WI38 (cell line): ENCODE data around the gene CUL4B.
A peak's percentile ranks its signal among the peaks of the same experiment; 100 is the strongest.

Experiments
- H3K4me3 ChIP-seq: 2 replicates; pipeline ENCODE4 v1.5.1; 2011; ENCODE audit warnings: low read depth, mild to moderate bottlenecking, control low read depth, low read length
- TF ChIP-seq, protein P1 (sequence below): IDR thresholded peaks from 2 replicates; pipeline ENCODE4 v1.5.1; 2012; ENCODE audit warnings: low read depth, mild to moderate bottlenecking, control low read depth, low read length

CUL4B gene

DNA sequence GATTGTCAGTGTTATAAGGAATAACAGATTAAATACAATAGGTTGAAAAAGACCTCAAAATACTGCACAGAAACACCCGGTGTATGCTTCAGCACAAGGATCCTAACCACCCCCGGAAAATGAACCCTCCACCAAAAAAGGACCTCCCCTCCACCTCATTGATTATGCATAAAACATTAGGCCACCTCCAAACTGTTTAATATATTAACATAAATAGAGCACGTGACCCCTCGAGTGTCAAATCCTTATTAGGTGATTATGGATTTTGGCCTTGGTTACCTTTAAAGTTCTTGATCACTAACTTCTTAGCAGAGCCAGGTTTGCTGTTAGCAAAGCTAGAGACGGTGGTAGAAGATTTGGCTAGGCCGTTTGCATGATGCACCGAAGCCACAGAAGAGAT, 958 bp downstream of the CUL4B start:
- TF ChIP-seq, protein P1, sequence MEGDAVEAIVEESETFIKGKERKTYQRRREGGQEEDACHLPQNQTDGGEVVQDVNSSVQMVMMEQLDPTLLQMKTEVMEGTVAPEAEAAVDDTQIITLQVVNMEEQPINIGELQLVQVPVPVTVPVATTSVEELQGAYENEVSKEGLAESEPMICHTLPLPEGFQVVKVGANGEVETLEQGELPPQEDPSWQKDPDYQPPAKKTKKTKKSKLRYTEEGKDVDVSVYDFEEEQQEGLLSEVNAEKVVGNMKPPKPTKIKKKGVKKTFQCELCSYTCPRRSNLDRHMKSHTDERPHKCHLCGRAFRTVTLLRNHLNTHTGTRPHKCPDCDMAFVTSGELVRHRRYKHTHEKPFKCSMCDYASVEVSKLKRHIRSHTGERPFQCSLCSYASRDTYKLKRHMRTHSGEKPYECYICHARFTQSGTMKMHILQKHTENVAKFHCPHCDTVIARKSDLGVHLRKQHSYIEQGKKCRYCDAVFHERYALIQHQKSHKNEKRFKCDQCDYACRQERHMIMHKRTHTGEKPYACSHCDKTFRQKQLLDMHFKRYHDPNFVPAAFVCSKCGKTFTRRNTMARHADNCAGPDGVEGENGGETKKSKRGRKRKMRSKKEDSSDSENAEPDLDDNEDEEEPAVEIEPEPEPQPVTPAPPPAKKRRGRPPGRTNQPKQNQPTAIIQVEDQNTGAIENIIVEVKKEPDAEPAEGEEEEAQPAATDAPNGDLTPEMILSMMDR = no peak
- peak overlapping the region; percentile 71 for H3K4me3 ChIP-seq

DNA sequence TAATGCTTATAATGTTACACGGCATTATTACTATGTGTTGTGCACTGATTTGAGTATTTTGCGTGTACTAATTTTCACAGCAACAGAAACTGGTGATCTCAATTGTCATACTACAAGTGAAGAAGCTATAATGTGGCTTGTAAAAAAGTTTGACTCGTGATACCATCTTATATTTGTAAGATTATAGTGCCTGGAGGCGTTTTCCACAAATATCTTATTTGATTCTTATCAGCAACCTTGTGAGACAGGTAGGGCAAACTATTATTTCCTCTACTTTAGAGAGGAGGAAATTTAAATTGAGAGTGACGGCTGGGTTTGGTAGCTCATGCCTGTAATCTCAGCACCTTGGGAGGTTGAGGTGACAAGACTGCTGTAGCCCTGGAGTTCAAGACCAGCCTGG, 4.5 kb downstream of the CUL4B start:
- no peak overlapping the region for H3K4me3 ChIP-seq
- TF ChIP-seq, protein P1 = no peak

DNA sequence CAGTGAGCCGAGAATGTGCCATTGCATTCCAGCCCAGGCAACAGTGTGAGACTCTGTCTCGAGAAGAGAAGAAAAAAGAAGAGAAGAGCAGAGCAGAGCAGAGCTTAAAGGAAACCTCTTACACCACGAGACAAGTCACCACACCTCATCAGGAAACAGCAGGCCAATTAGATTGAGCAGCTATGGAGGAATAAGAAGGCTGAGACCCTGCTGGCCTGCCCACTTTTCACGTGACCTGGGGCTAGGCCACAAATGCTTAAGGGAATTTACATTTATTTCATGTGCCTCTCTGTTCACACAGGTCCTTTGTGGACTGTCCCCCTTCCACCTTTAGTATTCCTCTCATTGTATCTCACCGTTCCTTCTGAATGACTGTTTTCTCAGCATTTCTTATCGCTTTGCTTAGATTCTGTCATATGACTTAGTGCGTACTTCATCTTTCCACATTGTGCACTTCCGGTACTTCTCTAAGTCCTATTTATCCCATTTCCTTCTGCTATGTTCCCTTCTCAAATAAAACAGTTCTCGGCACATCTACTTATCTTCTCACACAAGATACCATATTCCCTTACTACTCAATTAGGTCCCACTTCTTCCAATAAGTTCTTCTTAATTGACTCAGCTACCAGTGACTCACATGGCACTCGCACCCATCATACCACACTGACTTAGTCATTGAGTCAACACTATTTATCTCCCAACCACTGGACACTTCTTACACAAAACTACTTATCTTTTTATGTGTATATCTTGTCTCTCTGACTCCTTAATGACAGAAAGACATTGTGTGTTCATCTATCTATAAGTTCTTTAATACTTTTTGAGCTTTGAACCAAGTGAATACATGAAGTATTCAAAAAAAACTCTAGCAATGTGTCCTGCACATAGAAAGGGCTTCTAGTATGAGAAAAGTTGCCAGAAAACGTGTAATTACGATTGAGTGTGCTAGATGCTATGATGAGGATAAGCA, 11.0 kb downstream of the CUL4B start:
- H3K4me3 ChIP-seq = peak overlapping the region; percentile 15; the same call in 1 of the 2 replicates
- TF ChIP-seq, protein P1 = no peak

DNA sequence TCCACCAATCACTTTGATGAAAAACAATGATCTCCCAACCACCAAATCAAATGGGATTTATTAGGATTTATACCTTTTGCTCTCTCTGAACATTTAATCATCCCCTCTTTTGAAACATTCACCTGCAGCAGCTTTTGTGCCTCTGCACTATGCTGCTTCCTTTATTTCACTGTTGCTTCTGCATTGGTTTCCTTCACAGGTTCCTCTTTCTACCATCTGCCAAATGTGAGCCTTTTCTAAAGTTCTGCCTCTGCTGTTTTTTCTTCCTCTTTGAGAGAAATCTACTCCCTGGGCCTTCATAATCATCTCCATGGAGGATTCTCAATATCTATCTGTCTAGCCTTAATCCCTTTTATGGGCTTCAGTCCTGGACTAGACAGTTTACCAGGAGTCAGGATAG, 24.7 kb downstream of the CUL4B start:
- H3K4me3 ChIP-seq = no peak overlapping the region
- TF ChIP-seq, protein P1 = no peak

DNA sequence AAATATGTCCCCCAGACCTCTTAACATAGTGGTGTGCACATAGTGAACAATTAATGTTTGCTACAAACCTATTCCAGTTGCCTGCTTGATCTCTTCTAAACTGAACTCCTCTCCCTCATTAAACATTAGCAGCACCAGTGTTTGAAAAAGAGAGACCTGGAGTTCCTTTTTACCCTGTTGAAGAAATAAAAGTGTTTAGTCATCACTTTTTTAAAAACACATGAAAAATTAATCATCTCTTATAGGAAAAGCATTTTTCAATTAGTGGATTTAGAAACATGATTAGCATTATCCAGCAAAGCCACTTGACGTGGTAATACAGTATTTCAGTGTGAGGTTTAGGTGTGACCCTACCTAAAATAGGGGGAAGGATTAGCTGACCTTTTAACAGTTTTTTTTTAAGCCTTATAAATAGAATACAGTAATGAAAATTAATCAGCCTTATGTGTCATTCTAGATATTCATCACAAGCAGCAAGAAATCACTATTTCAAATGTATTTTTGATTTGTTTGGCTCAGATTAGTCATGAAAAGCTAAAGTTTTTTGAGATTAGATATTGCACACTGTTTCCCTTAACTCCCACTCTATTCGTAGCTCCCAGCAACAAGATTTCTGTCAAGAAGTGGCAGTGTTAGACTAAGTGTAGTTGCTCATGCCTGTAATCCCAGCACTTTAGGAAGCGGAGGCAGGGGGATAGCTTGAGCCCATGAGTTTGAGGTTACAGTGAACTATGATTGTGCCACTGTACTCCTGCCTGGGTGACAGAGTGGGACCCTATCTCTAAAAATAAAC, 26.2 kb downstream of the CUL4B start:
- TF ChIP-seq, protein P1 = no peak
- no peak overlapping the region for H3K4me3 ChIP-seq

DNA sequence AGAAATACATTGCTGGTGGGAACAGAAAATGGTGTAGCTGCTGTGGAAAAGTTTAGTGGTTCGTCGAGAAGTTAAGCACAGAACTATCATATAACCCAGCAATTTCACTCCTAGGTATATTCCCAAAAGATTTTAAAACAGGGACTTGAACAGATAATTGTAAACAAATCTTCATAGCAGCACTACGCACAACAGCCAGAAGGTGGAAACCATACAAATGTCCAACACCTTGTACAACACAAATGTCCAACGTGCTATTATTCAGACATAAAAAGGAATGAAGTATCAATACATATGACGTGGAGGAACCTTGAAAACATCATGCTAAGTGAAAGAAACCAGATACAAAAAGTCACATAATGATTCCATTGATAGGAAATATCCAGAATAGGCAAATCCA, 37.9 kb downstream of the CUL4B start:
- TF ChIP-seq, protein P1 = no peak
- H3K4me3 ChIP-seq = no peak overlapping the region
